ENCODE results near the gene TRIM52.

DNA sequence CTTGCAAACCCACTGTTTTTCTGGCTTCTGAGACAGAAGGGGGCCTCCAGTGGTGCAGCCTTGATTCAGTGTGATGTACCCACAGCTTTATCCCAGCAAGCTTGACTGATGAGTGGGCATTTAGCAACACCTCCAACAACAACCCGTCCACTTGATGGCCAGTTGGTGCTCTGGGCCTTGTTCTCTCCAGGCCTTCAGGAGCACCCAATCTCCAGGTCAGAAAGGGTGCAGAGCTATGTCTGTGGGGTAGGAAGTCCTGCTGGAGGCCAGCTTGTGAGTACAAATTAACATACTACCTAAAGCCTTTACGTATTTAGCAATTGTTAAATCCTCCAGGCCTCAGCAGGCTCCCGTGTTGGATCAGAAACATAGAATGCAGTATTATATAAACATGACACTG, 10.1 kb upstream of the TRIM52 start:
- no peak for TF ChIP-seq CTCF (IDR thresholded peaks at IDR 0.05; ENCODE audit: poor library complexity, severe bottlenecking)
- TF ChIP-seq EP300 (conservative IDR thresholded peaks at IDR 0.05; ENCODE audit: poor library complexity, severe bottlenecking), result no peak
